ENCODE measurements around the gene FOXD1. TPM values are rescaled to one million over a fixed set of nuclear protein-coding genes. Genes with fewer than 3 reads are reported as not detected.
A peak's percentile ranks its signal among the peaks of the same experiment; 100 is the strongest.

The FOXD1 gene
- total and polyA plus RNA-seq, 2 of the 4 experiments (the other 2 are of a cell fraction), result 3.2 to 23.1 TPM

DNA sequence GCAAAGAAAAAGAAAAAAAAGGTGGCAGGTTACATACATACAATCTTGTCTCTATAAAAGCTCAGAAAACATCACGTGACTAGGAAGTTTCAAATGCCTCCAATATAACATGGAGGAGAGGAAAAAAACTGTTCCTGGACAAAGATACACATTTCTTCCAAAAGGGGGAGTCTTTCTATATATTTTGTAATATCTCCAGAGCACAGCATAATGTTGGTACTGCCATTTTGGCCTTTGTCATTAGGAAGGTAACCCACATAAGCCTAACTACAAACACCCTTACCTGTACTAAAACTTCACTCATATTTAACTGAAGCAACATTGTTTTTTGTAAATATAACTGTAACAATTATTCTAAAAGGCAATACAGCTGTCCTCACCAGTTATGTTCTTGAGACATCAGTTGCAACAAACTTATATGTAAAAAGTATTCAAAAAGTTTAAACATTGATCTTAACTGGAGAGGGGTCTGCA is 48.4 kb upstream of the FOXD1 start:
- ATAC-seq (ENCODE audit: low read depth), result peak; percentile 9; the same call in 1 of the 2 replicates

More for the DNA sequence above, 48.4 kb upstream of the FOXD1 start:
- intact Hi-C loops (cut with micrococcal nuclease), result no loop called here
- BruUV-seq (replicated peaks), result no TSS peak
- no peak overlapping the region for H3K4me3 ChIP-seq (ENCODE audit: insufficient read depth, low read depth, low read length)
- H3K27ac ChIP-seq (ENCODE audit: insufficient read depth, low read length), result no peak overlapping the region
- TF ChIP-seq BHLHE40 (IDR thresholded peaks at IDR 0.05; ENCODE audit: low read depth, low read length) (no peak), CEBPB (IDR thresholded peaks at IDR 0.05; ENCODE audit: low read depth, low read length) (peak; percentile 18; the same call in 1 of the 2 replicates), MAZ (IDR thresholded peaks at IDR 0.05; ENCODE audit: borderline replicate concordance, low read depth, low read length) (no peak), FOS (IDR thresholded peaks at IDR 0.05; ENCODE audit: low read depth, low read length) (no peak), RFX5 (IDR thresholded peaks at IDR 0.05; ENCODE audit: low read depth, low read length) (no peak), MXI1 (IDR thresholded peaks at IDR 0.05; ENCODE audit: borderline replicate concordance, low read depth, low read length) (no peak), MAFK (IDR thresholded peaks at IDR 0.05; ENCODE audit: low read depth, low read length) (no peak), NFE2L2 (IDR thresholded peaks at IDR 0.05; ENCODE audit: low read depth, low read length) (no peak), RCOR1 (IDR thresholded peaks at IDR 0.05; ENCODE audit: insufficient replicate concordance, low read length) (no peak), POLR2A (IDR thresholded peaks at IDR 0.05; ENCODE audit: low read depth, low read length) (no peak), RAD21 (IDR thresholded peaks at IDR 0.05; ENCODE audit: low read length) (no peak), SMC3 (IDR thresholded peaks at IDR 0.05; ENCODE audit: low read depth, low read length) (no peak), CHD1 (IDR thresholded peaks at IDR 0.05; ENCODE audit: low read depth, low read length) (no peak)
- TF ChIP-seq, protein P1, sequence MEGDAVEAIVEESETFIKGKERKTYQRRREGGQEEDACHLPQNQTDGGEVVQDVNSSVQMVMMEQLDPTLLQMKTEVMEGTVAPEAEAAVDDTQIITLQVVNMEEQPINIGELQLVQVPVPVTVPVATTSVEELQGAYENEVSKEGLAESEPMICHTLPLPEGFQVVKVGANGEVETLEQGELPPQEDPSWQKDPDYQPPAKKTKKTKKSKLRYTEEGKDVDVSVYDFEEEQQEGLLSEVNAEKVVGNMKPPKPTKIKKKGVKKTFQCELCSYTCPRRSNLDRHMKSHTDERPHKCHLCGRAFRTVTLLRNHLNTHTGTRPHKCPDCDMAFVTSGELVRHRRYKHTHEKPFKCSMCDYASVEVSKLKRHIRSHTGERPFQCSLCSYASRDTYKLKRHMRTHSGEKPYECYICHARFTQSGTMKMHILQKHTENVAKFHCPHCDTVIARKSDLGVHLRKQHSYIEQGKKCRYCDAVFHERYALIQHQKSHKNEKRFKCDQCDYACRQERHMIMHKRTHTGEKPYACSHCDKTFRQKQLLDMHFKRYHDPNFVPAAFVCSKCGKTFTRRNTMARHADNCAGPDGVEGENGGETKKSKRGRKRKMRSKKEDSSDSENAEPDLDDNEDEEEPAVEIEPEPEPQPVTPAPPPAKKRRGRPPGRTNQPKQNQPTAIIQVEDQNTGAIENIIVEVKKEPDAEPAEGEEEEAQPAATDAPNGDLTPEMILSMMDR (conservative IDR thresholded peaks at IDR 0.05; ENCODE audit: low read depth, low read length), result peak; percentile 57
- TF ChIP-seq, protein P2, sequence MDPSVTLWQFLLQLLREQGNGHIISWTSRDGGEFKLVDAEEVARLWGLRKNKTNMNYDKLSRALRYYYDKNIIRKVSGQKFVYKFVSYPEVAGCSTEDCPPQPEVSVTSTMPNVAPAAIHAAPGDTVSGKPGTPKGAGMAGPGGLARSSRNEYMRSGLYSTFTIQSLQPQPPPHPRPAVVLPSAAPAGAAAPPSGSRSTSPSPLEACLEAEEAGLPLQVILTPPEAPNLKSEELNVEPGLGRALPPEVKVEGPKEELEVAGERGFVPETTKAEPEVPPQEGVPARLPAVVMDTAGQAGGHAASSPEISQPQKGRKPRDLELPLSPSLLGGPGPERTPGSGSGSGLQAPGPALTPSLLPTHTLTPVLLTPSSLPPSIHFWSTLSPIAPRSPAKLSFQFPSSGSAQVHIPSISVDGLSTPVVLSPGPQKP (IDR thresholded peaks at IDR 0.05; ENCODE audit: borderline replicate concordance, low read depth, low read length), result no peak
- TF ChIP-seq, protein P3, sequence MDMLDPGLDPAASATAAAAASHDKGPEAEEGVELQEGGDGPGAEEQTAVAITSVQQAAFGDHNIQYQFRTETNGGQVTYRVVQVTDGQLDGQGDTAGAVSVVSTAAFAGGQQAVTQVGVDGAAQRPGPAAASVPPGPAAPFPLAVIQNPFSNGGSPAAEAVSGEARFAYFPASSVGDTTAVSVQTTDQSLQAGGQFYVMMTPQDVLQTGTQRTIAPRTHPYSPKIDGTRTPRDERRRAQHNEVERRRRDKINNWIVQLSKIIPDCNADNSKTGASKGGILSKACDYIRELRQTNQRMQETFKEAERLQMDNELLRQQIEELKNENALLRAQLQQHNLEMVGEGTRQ (IDR thresholded peaks at IDR 0.05; ENCODE audit: low read depth, low read length), result peak; percentile 83
- peaks cover 0 to 26% of the 10 kb centered on the region in 2 experiments; a peak in 2 of 4 replicates for H3K79me1 ChIP-seq (ENCODE audit: low read depth in 1 of 2, low read length in 2 of 2)
- H3K56ac ChIP-seq (ENCODE audit: extremely low read depth, insufficient read depth, low read length), result no peak overlapping the region
- in situ Hi-C loops (cut with MboI; ENCODE audit: low sequenced_read_pairs), result no loop called here
- peaks cover 2% of the 10 kb centered on the region; the same call in 1 of the 2 replicates for H3K4me1 ChIP-seq (ENCODE audit: control insufficient read depth, insufficient read depth, low read length)
- no peaks in the 10 kb centered on the region for H3K9me3 ChIP-seq (ENCODE audit: control insufficient read depth, insufficient read depth, low read length)
- no peak overlapping the region for H2BK120ac ChIP-seq (ENCODE audit: low read depth, low read length)
- H2BK15ac ChIP-seq (ENCODE audit: low read depth, low read length), result no peak overlapping the region
- H2AK9ac ChIP-seq (replicated peaks; ENCODE audit: low read depth, low read length, poor library complexity), result no peak overlapping the region
- H2BK5ac ChIP-seq (ENCODE audit: low read depth, low read length, poor library complexity, severe bottlenecking), result peak overlapping the region; percentile 88
- 0 out of 2 replicates have a peak overlapping the region, but pooled peaks have one; percentile 95 for H3K23ac ChIP-seq (ENCODE audit: low read depth, low read length)
- peak overlapping the region; percentile 76; the same call in 1 of the 2 replicates for H4K5ac ChIP-seq (ENCODE audit: low read depth, low read length)
- peaks cover 1% of the 10 kb centered on the region; the same call in 1 of the 2 replicates for H3K27me3 ChIP-seq (ENCODE audit: control insufficient read depth, insufficient read depth, low read length)
- H4K91ac ChIP-seq (ENCODE audit: insufficient read depth, low read depth, low read length), result no peak overlapping the region
- dilution Hi-C loops (cut with HindIII; ENCODE audit: low sequenced_read_pairs, unreplicated experiment), result no loop called here
- peak overlapping the region; percentile 84; the same call in 1 of the 2 replicates for H3K4me2 ChIP-seq (ENCODE audit: low read depth, low read length)
- no peak overlapping the region for H2AFZ ChIP-seq (replicated peaks; ENCODE audit: low read length, poor library complexity)
- peak overlapping the region; percentile 86 to 99; a peak in 3 of 4 replicates for H4K8ac ChIP-seq (ENCODE audit: low read depth in 2 of 2, low read length in 2 of 2)
- H3K9ac ChIP-seq (ENCODE audit: low read depth, low read length), result peak overlapping the region; percentile 89; the same call in 1 of the 2 replicates
- ChIA-PET CTCF (interaction anchor here (0.7 to 0.9 kb wide), 6 partner anchors 10 to 80 kb away, joined by 3 to 5 read pairs (median 4); no protein-coding TSS in a partner anchor), POLR2A (ENCODE audit: unreplicated experiment) (no interaction called here)
- H2AK5ac ChIP-seq (ENCODE audit: low read depth, low read length), result no peak overlapping the region
- H4K20me1 ChIP-seq (ENCODE audit: insufficient read depth, low read length), result peaks cover 20% of the 10 kb centered on the region
- H3K36me3 ChIP-seq (ENCODE audit: control insufficient read depth, insufficient read depth, low read length), result peaks cover 3% of the 10 kb centered on the region
- WGBS, 2 experiments (ENCODE audit: extremely low coverage in 2 of 2, insufficient read length in 1 of 2), result no CpG with 5 or more reads among the region's 1 CpG
- H3K4ac ChIP-seq (ENCODE audit: low read depth, low read length), result peak overlapping the region; percentile 98; the same call in 1 of the 2 replicates
- H3K18ac ChIP-seq (ENCODE audit: low read depth, low read length), result no peak overlapping the region
- no peak overlapping the region for H3K14ac ChIP-seq (replicated peaks; ENCODE audit: low read depth, low read length)
- peaks cover 2% of the 10 kb centered on the region; the same call in 1 of the 2 replicates for H3K9me1 ChIP-seq (ENCODE audit: insufficient read depth, low read length)
- peak; percentile 72 for DNase-seq
- H2BK20ac ChIP-seq (ENCODE audit: low read depth, low read length), result no peak overlapping the region

Measured in IMR-90 (cell line).